Body of pancreas (tissue), 4 donors: ENCODE results near the gene PUSL1.

Experiments
- CTCF ChIP-seq, 7 experiments: fragments of 450-650 bp in 4 of 7; fragments of 200-600 bp in 3 of 7; sonication (generic) in 3 of 7; IDR thresholded peaks; one replicate each; pipeline ENCODE4 v1.5.1; 2016 to 2019; ENCODE audit warnings: antibody characterized with exemption in 7 of 7
- POLR2A ChIP-seq, 3 donors: fragments of 450-650 bp; IDR thresholded peaks; one replicate each; pipeline ENCODE4 v1.6.1; 2016; ENCODE audit warnings: antibody characterized with exemption in 3 of 3, mild to moderate bottlenecking in 2 of 3

- TF ChIP-seq POLR2A (IDR thresholded peaks at IDR 0.05) (peak; percentile 45 to 69 (median 58)), CTCF (IDR thresholded peaks at IDR 0.05) (no peak)
These were observed 39.4 kb downstream of the PUSL1 start for GRCh38 chr1:1347663-1348419.
